GM18499 (cell line): ENCODE measurements around the gene VPS39.

Experiments used
- ATAC-seq: cut with Tn5 transposase; IDR thresholded peaks from one replicate; pipeline ENCODE4 v1.9.1; 2021; ENCODE audit warnings: moderate number of reproducible peaks; ENCODE audit not compliant: insufficient read depth, unreplicated experiment

VPS39 gene

DNA sequence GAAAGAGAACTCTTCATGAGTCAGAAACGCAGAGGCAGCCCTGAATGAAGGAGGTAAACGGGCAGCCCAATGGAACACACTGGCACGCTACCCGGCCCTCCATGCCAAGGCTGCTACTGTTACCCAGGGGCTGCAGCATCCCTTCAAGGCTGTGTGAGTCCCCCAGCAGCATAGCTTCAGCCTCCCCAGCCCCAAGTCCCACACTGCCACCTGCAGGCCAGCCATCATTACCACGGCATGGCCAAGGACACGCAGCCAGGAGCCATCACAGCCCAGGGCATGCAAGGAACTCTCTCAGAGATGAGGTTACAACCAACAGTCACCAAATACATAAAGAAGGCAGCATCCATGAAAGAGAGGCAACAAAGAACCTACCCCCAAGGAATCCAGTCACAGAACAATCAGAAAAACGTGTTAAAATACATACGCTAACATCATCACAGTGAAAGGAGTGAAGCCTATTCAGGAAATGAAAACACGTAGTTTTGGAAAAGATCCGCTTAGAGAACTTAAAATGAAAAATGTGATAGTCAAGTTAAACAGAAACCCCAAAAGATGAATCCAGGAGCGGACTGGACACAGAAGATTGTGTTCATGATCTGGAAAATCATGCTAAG lies 74.1 kb downstream of the VPS39 start:
- ATAC-seq = no peak

DNA sequence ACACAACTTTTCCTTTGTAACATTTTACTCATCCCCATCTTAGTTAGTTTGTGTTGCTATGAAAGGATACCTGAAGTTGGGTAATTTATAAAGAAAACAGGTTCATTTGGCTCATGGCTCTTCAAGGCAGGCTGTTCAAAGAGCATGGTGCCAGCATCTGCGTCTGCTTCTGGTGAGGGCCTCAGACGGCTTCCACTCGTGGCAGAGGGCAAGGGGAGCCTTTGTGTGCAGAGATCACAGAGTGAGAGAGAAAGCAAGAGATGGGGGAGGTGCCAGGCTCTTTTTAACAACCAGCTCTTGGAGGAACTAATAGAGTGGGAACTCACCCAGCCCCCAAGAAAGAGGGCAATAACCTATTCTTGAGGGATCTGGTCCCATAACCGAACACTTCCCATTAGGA lies 74.7 kb downstream of the VPS39 start:
- ATAC-seq = no peak

DNA sequence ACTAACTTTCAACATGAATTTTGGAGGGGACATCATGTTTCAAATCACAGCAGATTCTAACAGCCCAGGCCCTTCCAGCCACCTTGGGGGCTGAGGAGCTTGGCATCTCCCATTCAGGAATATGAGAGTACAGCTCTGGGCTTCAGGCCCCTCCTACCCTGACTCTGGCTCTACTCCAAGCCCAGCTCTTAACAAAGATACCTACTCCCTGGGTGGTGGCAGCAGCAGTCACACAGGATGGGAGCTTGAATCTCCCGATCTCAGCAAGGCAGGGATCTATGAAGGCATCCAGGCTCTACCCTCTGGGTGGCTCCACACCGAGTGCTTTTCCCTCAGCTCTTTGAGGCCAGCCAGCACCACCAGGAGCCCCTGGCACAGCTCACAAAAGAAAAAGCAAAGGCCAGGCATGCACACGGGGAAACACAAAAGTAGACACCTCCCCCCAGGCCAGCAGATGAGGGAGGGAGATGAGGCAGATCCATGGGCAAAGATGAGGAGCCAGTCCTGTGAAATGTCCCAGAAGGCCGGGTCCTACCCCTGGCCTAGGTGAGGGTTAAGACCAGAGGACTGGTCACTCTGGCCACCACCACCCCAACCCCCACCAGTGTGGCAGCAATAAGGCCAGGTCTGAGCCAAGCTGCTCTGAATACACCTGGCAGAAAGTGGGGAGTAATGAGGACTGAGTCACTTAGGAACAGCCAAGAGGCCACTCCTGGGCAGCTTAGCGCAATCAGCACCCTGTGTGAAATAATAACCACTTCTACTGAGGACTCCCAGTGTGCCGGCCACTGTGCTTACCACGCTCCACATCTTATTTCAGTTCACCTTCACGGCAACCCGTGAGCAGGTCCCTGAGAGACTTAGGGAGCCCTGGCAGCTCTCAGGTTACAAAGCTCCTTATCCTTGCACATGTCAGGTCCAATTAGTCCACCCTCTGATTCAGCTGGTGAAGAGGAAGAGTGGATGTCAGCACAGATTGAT lies 76.0 kb downstream of the VPS39 start:
- ATAC-seq = no peak

DNA sequence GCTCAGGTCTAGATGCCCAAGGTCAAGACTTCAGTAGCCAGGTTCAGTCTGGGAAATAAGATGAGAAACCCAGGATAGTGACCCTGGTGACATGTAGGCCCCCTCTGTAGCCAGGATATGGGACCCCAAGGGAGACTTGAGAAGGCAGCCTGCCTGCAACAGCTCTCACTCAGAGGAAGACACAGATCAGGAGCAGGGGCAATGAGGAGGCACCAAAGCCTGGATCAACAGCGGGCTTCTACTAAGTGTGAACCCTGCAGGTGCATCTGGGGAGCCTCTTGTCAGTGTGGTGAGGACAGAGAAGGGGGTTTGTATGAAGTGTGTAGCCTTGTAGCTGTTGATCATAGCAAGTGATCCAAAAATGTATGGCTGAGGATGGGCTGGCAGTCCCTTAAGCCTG lies 77.1 kb downstream of the VPS39 start:
- ATAC-seq = no peak

DNA sequence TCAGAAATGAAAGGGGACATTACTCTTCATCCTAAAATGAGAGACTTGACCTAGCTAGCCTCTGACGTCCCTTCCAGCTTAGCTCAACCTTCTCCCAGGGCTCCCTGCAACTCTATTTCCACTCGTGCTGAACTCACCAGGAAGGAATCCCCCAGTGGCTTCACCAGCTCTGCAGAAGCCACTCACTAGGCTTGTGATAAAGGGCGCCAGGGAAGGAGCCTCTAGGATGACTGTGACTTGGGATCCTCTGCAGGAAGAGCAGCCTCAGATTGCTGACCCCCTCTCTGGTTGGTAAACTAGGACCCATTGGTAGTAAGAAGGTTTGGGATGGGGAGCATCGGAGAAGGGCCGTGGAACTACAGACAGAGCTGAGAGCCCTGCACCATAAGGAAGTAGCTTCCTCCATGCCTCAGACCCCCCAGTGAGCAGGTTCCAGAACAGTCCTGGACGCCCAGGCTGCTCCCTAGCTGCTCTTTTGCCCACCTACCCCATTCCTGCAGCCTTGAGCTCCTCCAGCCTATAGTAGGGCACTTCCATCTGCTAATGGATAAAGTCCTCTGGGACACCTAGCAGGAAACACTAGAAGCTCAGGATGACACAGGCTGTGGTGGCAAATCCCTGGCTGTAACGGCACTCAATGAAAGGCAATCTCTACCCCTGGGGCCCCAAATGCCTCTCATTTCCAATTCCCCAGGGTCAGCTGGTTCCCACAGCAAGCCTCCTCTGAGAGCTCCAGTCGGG lies 77.7 kb downstream of the VPS39 start:
- ATAC-seq = no peak

DNA sequence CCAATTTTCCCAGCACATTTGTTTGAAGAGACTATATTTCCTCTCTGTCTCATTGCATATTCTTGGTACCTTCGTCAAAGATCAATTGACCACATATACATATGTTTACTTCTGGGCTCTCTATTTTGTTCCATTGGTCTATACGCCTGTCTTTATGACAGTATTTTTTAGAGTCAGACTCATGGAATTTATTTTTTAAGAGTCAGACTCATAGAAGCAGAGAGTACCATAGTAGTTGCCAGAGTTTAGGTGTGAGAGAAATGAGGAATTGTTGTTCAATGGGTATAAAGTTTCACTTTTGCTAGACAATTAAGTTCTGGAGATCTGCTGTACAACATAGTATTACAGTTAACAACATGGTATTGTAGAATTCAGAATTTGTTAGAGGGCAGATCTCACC lies 78.7 kb downstream of the VPS39 start:
- no peak for ATAC-seq

DNA sequence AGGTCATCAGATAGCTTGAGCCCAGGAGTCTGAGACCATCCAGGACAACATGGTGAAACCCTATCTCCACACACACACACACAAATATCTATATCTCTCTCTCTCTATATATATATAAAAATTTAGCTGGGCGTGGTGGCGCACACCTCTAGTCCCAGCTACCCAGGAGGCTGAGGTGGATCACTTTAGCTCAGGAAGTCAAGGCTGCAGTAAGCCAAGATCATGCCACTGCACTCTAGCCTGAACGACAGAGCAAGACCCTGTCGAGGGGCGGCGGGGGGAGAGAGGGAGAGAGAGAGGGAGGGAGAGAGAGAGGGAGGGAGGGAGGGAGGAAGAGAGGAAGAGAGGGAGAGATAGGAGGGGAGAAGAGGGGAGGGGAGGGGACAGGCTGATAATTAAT lies 79.6 kb downstream of the VPS39 start:
- no peak for ATAC-seq

DNA sequence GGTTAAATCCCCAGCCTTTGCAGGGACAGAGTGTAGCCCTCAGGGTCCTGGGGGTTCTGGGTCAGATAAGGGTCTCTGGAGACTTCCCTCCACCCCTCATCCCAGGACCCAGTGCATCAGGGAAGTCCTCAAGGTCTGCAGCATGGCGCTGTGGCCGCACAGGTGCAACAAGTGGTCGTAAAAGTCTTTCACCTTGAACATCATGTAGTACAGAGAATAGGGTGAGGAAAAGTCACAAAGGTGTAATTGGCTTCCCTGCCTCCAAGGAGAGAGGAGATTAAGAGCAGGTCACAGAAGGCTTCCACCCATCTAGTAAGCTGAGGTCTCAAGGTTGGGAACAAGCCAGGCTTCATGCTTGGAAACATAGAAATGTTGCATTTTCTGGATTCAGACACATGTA lies 84.6 kb downstream of the VPS39 start:
- ATAC-seq = no peak

DNA sequence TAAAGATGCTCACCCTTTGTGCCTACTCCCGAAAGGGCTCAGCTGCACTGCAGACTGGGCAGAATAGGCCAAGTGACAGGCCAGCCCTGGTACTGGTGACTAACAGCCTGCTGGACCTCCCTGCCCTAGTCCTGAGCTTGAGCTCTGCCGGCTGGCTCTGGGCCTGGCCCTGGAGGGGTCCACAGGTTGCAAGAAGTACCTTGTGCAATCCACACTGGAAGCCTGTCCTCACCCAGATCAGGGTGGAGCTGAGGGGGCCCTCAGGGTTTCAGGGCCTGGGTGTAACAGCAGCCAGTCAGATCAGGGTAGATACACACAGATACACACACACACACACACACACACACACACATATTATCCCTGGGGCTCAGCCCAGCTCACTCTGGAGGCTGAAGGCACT lies 86.4 kb downstream of the VPS39 start:
- no peak for ATAC-seq

DNA sequence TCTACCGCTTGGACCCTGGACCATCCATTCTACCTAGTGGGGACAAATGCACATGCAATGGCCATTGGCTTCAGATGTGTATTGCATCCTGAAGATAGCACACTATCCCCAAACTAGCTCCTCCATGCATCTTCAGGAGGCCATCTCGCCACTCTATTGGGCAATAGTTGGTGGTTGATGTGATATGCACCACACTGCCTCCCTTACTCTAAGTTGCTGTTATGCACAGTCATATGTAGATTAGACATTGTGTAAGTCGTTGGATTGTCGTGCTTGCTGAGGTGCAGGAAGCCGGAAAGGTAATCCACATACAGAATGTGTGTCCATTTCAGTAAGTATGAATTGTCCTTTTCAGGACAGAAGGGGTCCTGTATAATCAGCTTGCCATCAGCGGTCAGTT lies 87.1 kb downstream of the VPS39 start:
- ATAC-seq = no peak

DNA sequence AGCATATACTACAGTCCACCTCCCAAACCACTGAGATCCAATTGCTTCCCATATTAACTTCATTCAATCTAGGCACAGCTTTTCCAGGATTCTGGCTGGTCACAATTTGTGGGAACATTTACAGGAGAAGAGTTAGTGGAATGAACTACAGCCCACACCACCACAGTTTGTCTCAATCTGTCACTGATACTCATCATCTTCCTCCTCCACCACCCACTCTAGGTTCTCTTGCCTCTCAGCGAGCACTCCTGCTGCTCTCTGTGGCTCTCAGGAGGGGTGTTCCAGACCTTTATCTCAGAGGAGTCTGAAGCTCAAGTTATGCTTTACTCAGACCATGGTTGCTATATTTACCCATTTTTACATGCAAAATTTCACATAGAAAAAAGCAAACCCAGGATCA lies 87.8 kb downstream of the VPS39 start:
- ATAC-seq = no peak

DNA sequence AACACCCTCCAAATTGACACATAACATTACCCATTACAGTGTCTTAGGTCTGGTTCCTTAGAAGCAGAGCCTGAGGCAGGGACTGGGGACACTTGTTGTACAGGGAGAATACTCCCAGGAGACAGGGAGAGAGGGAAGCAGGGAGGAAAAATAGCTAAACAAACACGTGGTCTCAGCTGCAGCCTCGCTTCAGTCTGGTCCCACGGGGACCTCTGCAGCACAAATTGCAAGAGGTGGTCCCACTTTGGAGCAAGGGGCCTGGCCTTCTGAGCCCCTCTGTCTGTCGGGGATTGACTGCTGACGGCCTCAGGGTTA lies 88.7 kb downstream of the VPS39 start:
- ATAC-seq = no peak

DNA sequence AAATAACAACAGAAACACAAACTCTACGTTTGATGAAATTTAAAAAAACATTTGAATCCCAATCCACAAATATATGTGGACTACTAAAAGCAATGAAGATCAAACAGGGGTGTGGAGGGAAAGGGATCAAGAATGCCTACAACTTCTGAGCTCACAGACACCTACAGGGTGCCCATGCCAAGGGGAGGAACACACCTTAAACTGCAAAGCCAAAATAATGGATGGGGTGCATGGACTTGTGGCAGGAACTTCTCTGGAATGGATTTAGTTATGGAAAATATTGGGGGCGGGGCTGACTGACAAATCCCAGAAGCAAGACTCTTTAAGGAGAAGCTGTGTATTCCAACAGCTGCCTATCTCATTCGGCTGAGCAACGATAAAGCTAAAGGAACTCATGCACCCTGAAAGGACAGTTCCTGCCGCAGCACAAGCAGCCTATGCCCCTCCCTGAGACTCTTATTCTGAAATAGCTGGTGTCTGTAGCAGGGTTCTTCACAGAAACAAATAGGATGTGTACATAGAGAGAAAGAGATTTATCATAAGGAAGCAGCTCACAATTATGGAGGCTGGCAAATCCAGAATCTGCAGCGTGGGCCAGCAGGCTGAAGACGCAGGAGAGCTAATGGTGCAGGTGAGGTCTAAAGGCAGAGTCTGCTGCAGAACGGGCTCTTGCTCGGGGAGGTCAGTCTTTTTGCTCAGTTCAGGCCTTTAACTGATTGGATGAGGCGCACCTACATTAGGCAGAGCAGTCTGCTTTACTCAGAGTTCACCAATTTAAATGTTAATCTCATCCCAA lies 89.3 kb downstream of the VPS39 start:
- ATAC-seq = no peak

DNA sequence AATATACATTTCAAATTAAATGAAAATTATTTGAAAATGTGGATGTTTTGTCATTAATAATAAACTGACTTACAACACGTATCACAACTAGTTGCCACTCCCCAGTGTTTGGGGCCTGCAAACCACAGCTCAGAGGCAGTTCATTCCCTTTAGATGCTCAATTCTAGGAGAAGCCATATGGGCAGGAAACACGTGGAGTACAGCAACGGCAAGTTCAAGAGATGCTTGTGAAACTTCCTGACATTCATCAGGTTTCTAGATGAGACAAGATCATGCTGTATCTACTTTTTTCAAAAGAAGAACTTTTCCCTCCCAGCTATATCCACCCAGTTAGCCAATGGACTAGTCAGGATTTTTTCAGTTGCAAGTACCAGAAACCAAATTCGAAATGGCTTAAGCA lies 96.2 kb downstream of the VPS39 start:
- no peak for ATAC-seq

DNA sequence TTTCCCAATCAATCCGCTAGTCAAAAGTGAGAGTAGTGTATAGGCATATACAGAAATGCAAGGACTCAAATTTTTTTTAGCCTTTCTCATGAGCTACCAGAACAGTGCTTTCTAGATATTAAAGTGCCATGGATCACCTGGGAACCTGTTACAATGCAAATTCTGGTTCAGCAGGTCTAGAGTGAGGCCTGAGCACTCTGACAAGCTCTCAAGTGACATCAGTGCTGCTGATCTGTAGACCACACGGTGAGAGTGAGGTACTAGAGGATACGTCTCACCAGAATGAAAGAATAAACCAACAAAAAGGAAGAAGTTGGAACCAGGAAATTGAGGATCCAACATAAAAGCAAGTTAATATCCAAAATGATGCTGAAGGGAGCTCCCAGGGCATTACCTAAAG lies 97.7 kb downstream of the VPS39 start:
- ATAC-seq = no peak

DNA sequence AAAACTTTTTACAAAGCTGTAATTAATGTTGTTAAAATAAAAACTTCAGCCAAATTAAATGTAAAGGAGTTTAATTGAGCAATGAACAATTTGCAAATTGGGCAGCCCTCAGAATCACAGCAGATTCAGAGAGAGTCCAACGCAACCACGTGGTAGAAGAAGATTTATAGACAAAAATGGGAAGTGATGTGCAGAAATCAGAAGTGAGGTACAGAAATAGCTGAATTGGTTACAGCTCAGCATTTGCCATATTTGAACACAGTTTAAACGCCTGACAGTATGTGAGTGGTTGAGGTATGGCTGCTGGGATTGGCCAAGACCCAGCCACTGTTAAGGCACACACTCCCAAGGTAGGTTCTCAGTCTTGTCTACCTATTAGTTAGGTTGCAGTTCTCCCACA lies 99.3 kb downstream of the VPS39 start:
- ATAC-seq = no peak
